Cardiac atrium fibroblast (primary cell): ENCODE results near the gene ADPRM. TPM values are rescaled to one million over a fixed set of nuclear protein-coding genes. Genes with fewer than 3 reads are reported as not detected.

ENCODE experiments used
- total RNA-seq: library from RNA; depleted of rRNA; stranded (reverse); fragments of >200 nt; gene quantifications from 2 replicates; pipeline ENCODE4 v1.2.3, GENCODE V29; 2015

ADPRM gene
- total RNA-seq: 4.5 and 9.9 TPM in 2 replicates

GRCh38 chr17:10697092-10698081, at the start of gene ADPRM, which contains the start of gene SCO1:
Gene ADPRM (plus strand): TSS chr17:10697594. CDS start chr17:10704927, 7,333 bp downstream.
Gene SCO1 (minus strand): TSS chr17:10697533. CDS start chr17:10697507, 26 bp downstream.

GRCh38 chr17:10657148-10657547, 40.2 kb upstream of the ADPRM start, which contains the start of gene MYH3:
Gene MYH3 (minus strand): TSS chr17:10657309. CDS start chr17:10655064, 2,245 bp downstream.

GRCh38 chr17:10729334-10730193, 32.2 kb downstream of the ADPRM start, which contains the start of gene TMEM220:
Gene TMEM220 (minus strand): TSS chr17:10730023. CDS start chr17:10729851, 172 bp downstream.

Other genes starting within 250 kb of the ADPRM start
- not detected in 2 replicates for gene MYH4, start 228.0 kb upstream of the ADPRM start, total RNA-seq
- gene MYH1, start 179.1 kb upstream of the ADPRM start, total RNA-seq: not detected in 2 replicates
- gene MYH2, start 147.9 kb upstream of the ADPRM start, total RNA-seq: not detected in 2 replicates
- 0.54 TPM in 1 of 2 replicates, not detected in the other for gene MYH3, start 40.3 kb upstream of the ADPRM start, total RNA-seq
- gene SCO1, start 61 bp upstream of the ADPRM start, total RNA-seq: 25.3 and 26.7 TPM in 2 replicates
- gene TMEM220, start 32.4 kb downstream of the ADPRM start, total RNA-seq: 2.3 and 6.0 TPM in 2 replicates
- not detected in 2 replicates for gene TMEM238L, start 106.5 kb downstream of the ADPRM start, total RNA-seq
- not detected in 2 replicates for gene PIRT, start 140.5 kb downstream of the ADPRM start, total RNA-seq